MCF 10A (cell line): ENCODE data around the gene PHB1. TPM values are rescaled to one million over a fixed set of nuclear protein-coding genes. Genes with fewer than 3 reads are reported as not detected.

Source experiments
- BruUV-seq: library from RNA; stranded (reverse); fragments of 400-500 nt; replicated peaks from 2 replicates; lab custom pipeline; 2021; lab: Mats Ljungman, UMichigan
- CTCF ChIA-PET: fragments of 300-600 bp; sonication (Branson Sonifier 250); formaldehyde crosslinking; extraction: SDS; loops from one replicate; lab custom pipeline; 2021; ENCODE audit warnings: antibody characterized with exemption, inconsistent platforms; lab: Yijun Ruan, JAX
- POLR2A ChIA-PET: fragments of 300-600, 350-650 bp; sonication (Branson Sonifier 250); formaldehyde crosslinking; extraction: SDS; loops from one replicate; lab custom pipeline; 2020; ENCODE audit warnings: antibody characterized with exemption, inconsistent platforms; lab: Yijun Ruan, JAX
- DNase-seq: peaks from one replicate; pipeline ENCODE4 v3.0.0-alpha.2; 2018; ENCODE audit not compliant: unreplicated experiment
- H3K27ac Mint-ChIP-seq: one replicate; pipeline ENCODE4 v1.8.0; 2022; ENCODE audit warnings: mild to moderate bottlenecking, low read depth, mixed read lengths; ENCODE audit not compliant: unreplicated experiment
- H3K27me3 Mint-ChIP-seq: one replicate; pipeline ENCODE4 v1.8.0; 2022; ENCODE audit warnings: mixed read lengths; ENCODE audit not compliant: insufficient read depth, unreplicated experiment
- H3K36me3 Mint-ChIP-seq: one replicate; pipeline ENCODE4 v1.8.0; 2022; ENCODE audit warnings: mild to moderate bottlenecking, moderate library complexity, mixed read lengths; ENCODE audit not compliant: insufficient read depth, unreplicated experiment
- H3K4me1 Mint-ChIP-seq: one replicate; pipeline ENCODE4 v1.8.0; 2022; ENCODE audit warnings: mixed read lengths; ENCODE audit not compliant: insufficient read depth, unreplicated experiment
- H3K4me3 Mint-ChIP-seq: one replicate; pipeline ENCODE4 v1.8.0; 2022; ENCODE audit warnings: mild to moderate bottlenecking, moderate library complexity, mixed read lengths; ENCODE audit not compliant: unreplicated experiment
- H3K9me3 Mint-ChIP-seq: one replicate; pipeline ENCODE4 v1.8.0; 2022; ENCODE audit warnings: mixed read lengths; ENCODE audit not compliant: unreplicated experiment
- intact Hi-C: fragments of 100-400 bp; cut with micrococcal nuclease; formaldehyde crosslinking; loops from 2 replicates; pipeline ENCODE4 v1.14.1; 2022
- total RNA-seq: library from RNA; stranded (reverse); gene quantifications from 2 replicates; pipeline ENCODE4 v1.2.3, GENCODE V29; 2022
- TF ChIP-seq, protein P1 (sequence below): fragments of 200-600 bp; IDR thresholded peaks from one replicate; pipeline ENCODE4 v1.8.0; 2022; ENCODE audit warnings: antibody characterized with exemption, mild to moderate bottlenecking; ENCODE audit not compliant: unreplicated experiment

PHB1 gene
- total RNA-seq, 1 experiment from 2014 or later: 134 TPM

DNA sequence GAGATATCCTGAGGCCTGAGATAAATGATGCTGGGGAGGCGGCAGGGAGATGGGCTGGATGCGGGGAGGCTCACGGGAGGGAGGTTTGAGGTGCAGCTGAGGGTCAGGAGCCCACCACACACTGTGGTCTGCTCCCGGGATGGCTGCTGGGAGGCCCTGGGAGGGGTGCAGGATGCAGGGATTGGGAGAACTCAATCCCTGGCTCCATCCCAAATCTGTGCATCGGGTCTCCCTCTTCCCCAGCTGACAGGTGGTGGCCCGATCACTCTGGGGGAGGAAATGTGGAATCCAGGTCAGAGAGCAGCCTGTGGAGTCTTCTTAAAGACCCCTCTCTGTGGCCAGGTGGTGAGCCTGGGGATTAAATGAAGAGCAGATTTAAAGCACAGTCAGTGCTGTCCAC lies 12.0 kb downstream of the PHB1 start:
- H3K9me3 Mint-ChIP-seq: no peaks in the 10 kb centered on the region
- H3K27me3 Mint-ChIP-seq: no peaks in the 10 kb centered on the region
- BruUV-seq: no TSS peak
- no peaks in the 10 kb centered on the region for H3K4me1 Mint-ChIP-seq
- TF ChIP-seq, protein P1, sequence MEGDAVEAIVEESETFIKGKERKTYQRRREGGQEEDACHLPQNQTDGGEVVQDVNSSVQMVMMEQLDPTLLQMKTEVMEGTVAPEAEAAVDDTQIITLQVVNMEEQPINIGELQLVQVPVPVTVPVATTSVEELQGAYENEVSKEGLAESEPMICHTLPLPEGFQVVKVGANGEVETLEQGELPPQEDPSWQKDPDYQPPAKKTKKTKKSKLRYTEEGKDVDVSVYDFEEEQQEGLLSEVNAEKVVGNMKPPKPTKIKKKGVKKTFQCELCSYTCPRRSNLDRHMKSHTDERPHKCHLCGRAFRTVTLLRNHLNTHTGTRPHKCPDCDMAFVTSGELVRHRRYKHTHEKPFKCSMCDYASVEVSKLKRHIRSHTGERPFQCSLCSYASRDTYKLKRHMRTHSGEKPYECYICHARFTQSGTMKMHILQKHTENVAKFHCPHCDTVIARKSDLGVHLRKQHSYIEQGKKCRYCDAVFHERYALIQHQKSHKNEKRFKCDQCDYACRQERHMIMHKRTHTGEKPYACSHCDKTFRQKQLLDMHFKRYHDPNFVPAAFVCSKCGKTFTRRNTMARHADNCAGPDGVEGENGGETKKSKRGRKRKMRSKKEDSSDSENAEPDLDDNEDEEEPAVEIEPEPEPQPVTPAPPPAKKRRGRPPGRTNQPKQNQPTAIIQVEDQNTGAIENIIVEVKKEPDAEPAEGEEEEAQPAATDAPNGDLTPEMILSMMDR: no peak
- POLR2A ChIA-PET: no interaction called here
- no peak overlapping the region for H3K4me3 Mint-ChIP-seq
- no peak for DNase-seq
- peaks cover 48% of the 10 kb centered on the region for H3K36me3 Mint-ChIP-seq
- no peak overlapping the region for H3K27ac Mint-ChIP-seq
- CTCF ChIA-PET: interaction anchor here (0.6 to 1.4 kb wide), 2 partner anchors 10 to 154 kb away, joined by 4 to 5 read pairs; no protein-coding TSS in a partner anchor
- intact Hi-C loops: no loop called here

DNA sequence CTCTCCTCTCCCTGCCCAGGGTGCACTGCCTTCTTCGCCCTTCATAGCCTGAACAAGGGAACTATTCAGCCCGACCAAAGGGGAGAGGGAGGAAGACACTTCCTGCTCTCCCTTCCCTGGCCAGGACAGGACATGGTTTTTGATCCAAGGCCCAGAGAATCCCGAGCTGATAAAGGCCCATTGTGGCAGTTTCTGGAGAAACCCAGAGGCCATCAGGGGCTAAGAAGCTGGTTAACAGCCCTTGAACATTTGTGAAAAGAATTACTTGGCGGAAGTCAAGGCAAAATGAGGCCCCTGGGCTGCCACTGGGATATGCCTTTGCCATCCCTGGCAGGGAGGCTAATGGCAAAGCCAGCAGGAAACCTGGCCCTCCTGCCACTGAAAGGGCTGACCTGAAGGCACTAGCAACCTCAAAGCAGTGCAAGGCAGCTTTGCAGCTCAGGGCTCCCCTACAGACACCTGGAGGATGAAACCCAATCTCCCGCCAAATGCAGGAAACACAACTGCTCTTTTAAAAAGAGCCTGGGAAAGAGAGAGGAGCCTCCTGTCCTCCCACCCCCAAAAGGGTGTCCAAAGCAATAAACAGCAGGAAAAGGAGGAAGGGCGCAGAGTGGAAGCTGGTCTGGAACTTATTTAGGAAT lies 12.6 kb downstream of the PHB1 start:
- Mint-ChIP-seq H3K4me1 (peaks cover 5% of the 10 kb centered on the region), H3K9me3 (no peaks in the 10 kb centered on the region), H3K27ac (no peak overlapping the region), H3K4me3 (no peak overlapping the region), H3K27me3 (no peaks in the 10 kb centered on the region), H3K36me3 (peaks cover 48% of the 10 kb centered on the region)
- no TSS peak for BruUV-seq
- POLR2A ChIA-PET: no interaction called here
- TF ChIP-seq, protein P1: no peak
- CTCF ChIA-PET: interaction anchor here (1.4 kb wide), 1 partner anchor 154 kb away, joined by 5 read pairs; no protein-coding TSS in a partner anchor
- intact Hi-C loops: no loop called here
- no peak for DNase-seq

DNA sequence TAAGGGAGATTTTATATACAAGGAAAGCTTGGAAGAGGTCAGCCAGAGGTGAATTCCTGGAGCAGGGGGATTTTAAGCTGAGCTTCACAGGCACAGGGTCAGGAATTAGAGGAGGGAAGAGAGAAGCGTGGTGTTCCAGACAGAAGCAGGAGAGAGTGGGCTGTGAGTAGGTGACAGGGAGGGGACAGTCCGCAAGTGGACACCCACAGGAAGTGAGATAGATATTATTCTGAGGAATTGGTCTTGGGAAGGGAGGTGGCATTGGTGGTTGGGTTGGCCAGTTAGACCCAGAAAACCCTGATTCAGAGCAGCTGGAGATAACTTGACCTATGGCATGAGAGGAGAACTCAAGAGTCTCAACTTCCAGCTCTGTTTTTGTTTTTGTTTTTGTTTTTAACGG lies 14.7 kb downstream of the PHB1 start:
- no TSS peak for BruUV-seq
- ChIA-PET CTCF (interaction anchor here (0.6 to 5.9 kb wide), 8 partner anchors 8 to 527 kb away, joined by 3 to 61 read pairs (median 4); no protein-coding TSS in a partner anchor), POLR2A (interaction anchor here (0.6 to 2.7 kb wide), 4 partner anchors 14 to 157 kb away, joined by 3 to 10 read pairs (median 3); partner anchors contain the start of gene PHB1)
- Mint-ChIP-seq H3K27me3 (no peaks in the 10 kb centered on the region), H3K4me1 (peaks cover 6% of the 10 kb centered on the region), H3K36me3 (peaks cover 31% of the 10 kb centered on the region), H3K4me3 (no peak overlapping the region), H3K9me3 (no peaks in the 10 kb centered on the region), H3K27ac (no peak overlapping the region)
- no peak for DNase-seq
- intact Hi-C loops: loop anchor here (5.0 kb wide), 1 partner anchor 38 kb away; the partner anchor contains the start of gene ZNF652
- TF ChIP-seq, protein P1: no peak

DNA sequence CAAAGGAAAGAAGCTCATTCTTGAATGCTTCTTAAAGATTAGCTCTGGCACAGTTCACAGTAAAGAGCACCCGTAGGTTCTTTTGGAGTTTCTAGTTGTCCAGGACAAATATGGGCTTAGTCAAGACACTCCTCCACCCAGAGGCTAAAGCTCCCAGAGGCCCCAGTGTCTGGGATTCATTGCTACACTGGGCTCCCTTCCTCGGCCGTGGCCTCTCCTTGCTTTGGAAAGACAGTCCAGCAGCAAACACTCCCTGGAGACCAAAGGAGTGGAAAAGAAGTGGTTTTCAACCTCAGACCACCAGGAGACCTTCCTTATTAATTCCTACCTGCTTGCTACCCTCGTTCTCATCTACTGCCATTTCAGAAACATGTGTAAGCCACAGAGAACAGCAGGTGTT lies 17.1 kb downstream of the PHB1 start:
- DNase-seq: no peak
- TF ChIP-seq, protein P1: no peak
- no TSS peak for BruUV-seq
- peaks cover 6% of the 10 kb centered on the region for H3K4me1 Mint-ChIP-seq
- POLR2A ChIA-PET: interaction anchor here (0.6 to 1.2 kb wide), 4 partner anchors 15 to 85 kb away, joined by 3 to 6 read pairs (median 3); no protein-coding TSS in a partner anchor
- CTCF ChIA-PET: interaction anchor here (0.7 to 5.9 kb wide), 6 partner anchors 10 to 712 kb away, joined by 3 to 61 read pairs (median 4); no protein-coding TSS in a partner anchor
- no peaks in the 10 kb centered on the region for H3K9me3 Mint-ChIP-seq
- intact Hi-C loops: loop anchor here (5.0 kb wide), 1 partner anchor 35 kb away; the partner anchor contains the start of gene ZNF652
- H3K4me3 Mint-ChIP-seq: no peak overlapping the region
- no peaks in the 10 kb centered on the region for H3K27me3 Mint-ChIP-seq
- peaks cover 7% of the 10 kb centered on the region for H3K36me3 Mint-ChIP-seq
- no peak overlapping the region for H3K27ac Mint-ChIP-seq
